ENCODE results near the gene SH3TC1. TPM values are rescaled to one million over a fixed set of nuclear protein-coding genes. Genes with fewer than 3 reads are reported as not detected.

Gene SH3TC1
- total and polyA plus RNA-seq, 2 of the 13 experiments (the other 11 are each of a cell fraction or from before 2014, with no cell fraction given): 14.9 to 21.8 TPM

- TF ChIP-seq GRHL1 (CRISPR knock-in tag; conservative IDR thresholded peaks at IDR 0.05) (no peak), TMF1 (CRISPR knock-in tag; IDR thresholded peaks at IDR 0.05; ENCODE audit: low read depth) (no peak), GATA4 (IDR thresholded peaks at IDR 0.05; ENCODE audit: borderline replicate concordance, low read depth) (no peak), THAP9 (CRISPR knock-in tag; IDR thresholded peaks at IDR 0.05; ENCODE audit: borderline replicate concordance) (no peak; the same call in 1 of the 2 replicates), POLR2A (IDR thresholded peaks at IDR 0.05; ENCODE audit: insufficient read depth in 1 of 2, low read depth in 2 of 2, low read length in 2 of 2) (no peak), IKZF5 (CRISPR knock-in tag; IDR thresholded peaks at IDR 0.05) (no peak), HES4 (CRISPR knock-in tag; IDR thresholded peaks at IDR 0.05; ENCODE audit: borderline replicate concordance) (no peak), NAIF1 (CRISPR knock-in tag; IDR thresholded peaks at IDR 0.05; ENCODE audit: borderline replicate concordance) (no peak), CREB3 (CRISPR knock-in tag; IDR thresholded peaks at IDR 0.05) (no peak), RELA (CRISPR knock-in tag; IDR thresholded peaks at IDR 0.05) (no peak), POGZ (CRISPR knock-in tag; IDR thresholded peaks at IDR 0.05) (no peak), ZNF773 (CRISPR knock-in tag; IDR thresholded peaks at IDR 0.05; ENCODE audit: borderline replicate concordance) (0 out of 2 replicates have a peak, but pooled peaks have one; percentile 11), ZNF256 (CRISPR knock-in tag; conservative IDR thresholded peaks at IDR 0.05) (no peak), ZFP36L2 (CRISPR knock-in tag; IDR thresholded peaks at IDR 0.05) (no peak), NFATC3 (CRISPR knock-in tag; IDR thresholded peaks at IDR 0.05) (no peak), KMT2B (CRISPR knock-in tag; IDR thresholded peaks at IDR 0.05) (no peak), ATF4 (CRISPR knock-in tag; IDR thresholded peaks at IDR 0.05) (peak in 1 of 2 experiments; percentile 95; a peak in 2 of 4 replicates), ARID5B (CRISPR knock-in tag; IDR thresholded peaks at IDR 0.05) (no peak)
These were observed 1.3 kb downstream of the SH3TC1 start (continued) for GRCh38 chr4:8200302-8200975.

Data from HepG2 (cell line).